Caco-2 (cell line): Measurements from ENCODE around the gene LDLRAD4. TPM values are rescaled to one million over a fixed set of nuclear protein-coding genes. Genes with fewer than 3 reads are reported as not detected.

Experiments
- BruUV-seq: library from RNA; stranded (reverse); fragments of 400-500 nt; replicated peaks from 2 replicates; lab custom pipeline; 2021; lab: Mats Ljungman, UMichigan
- CTCF ChIA-PET: fragments of 300-600 bp; sonication (Branson Sonifier 250); formaldehyde crosslinking; loops from one replicate; lab custom pipeline; 2022; ENCODE audit warnings: antibody characterized with exemption; lab: Charles Lee
- POLR2A ChIA-PET: fragments of 300-600 bp; sonication (Branson Sonifier 250); formaldehyde crosslinking; loops from one replicate; lab custom pipeline; 2022; ENCODE audit warnings: antibody characterized with exemption; lab: Charles Lee
- DNase-seq, 2 experiments: peaks; one replicate each; pipeline versions ENCODE4 v3.0.0 to v3.0.0-alpha.2; 2020 to 2022
- H3K27me3 ChIP-seq: replicated peaks from 2 replicates; pipeline ENCODE4 v1.6.0; 2011; ENCODE audit warnings: low read length; ENCODE audit not compliant: control insufficient read depth, insufficient read depth
- H3K36me3 ChIP-seq: 2 replicates; pipeline ENCODE4 v1.5.1; 2011; ENCODE audit warnings: low read length; ENCODE audit not compliant: control insufficient read depth, insufficient read depth
- H3K4me1 ChIP-seq: fragments of 250-450 bp; sonication (Bioruptor Pico); 2 replicates; pipeline ENCODE4 v1.5.1; 2020; ENCODE audit warnings: mild to moderate bottlenecking
- H3K4me3 ChIP-seq: 2 replicates; pipeline ENCODE4 v1.5.1; 2011; ENCODE audit warnings: low read depth, mild to moderate bottlenecking, control low read depth, low read length
- H3K9me3 ChIP-seq: fragments of 250-450 bp; sonication (Bioruptor Pico); 2 replicates; pipeline ENCODE4 v1.5.1; 2020; ENCODE audit warnings: mild to moderate bottlenecking, moderate library complexity
- H3K27ac Mint-ChIP-seq: one replicate; pipeline ENCODE4 v1.8.0; 2022; ENCODE audit warnings: mixed read lengths; ENCODE audit not compliant: unreplicated experiment
- H3K27me3 Mint-ChIP-seq: one replicate; pipeline ENCODE4 v1.8.0; 2022; ENCODE audit warnings: mixed read lengths; ENCODE audit not compliant: insufficient read depth, unreplicated experiment
- H3K36me3 Mint-ChIP-seq: one replicate; pipeline ENCODE4 v1.8.0; 2022; ENCODE audit warnings: mild to moderate bottlenecking, mixed read lengths; ENCODE audit not compliant: insufficient read depth, unreplicated experiment
- H3K4me1 Mint-ChIP-seq: one replicate; pipeline ENCODE4 v1.8.0; 2022; ENCODE audit warnings: low read depth, mixed read lengths; ENCODE audit not compliant: unreplicated experiment
- H3K4me3 Mint-ChIP-seq: one replicate; pipeline ENCODE4 v1.8.0; 2022; ENCODE audit warnings: mild to moderate bottlenecking, moderate library complexity, mixed read lengths; ENCODE audit not compliant: unreplicated experiment
- H3K9me3 Mint-ChIP-seq: one replicate; pipeline ENCODE4 v1.8.0; 2022; ENCODE audit warnings: mixed read lengths; ENCODE audit not compliant: unreplicated experiment
- CTCF ChIP-seq, 2 experiments: fragments of 200-600 bp in 1 of 2; IDR thresholded peaks; 1 replicate in 1 of 2; 2 replicates in 1 of 2; pipeline versions ENCODE4 v1.5.1 to v1.8.0; 2011 to 2022; ENCODE audit warnings: antibody characterized with exemption in 1 of 2, control low read depth in 1 of 2, inconsistent platforms in 1 of 2, low read depth in 1 of 2, low read length in 1 of 2, mild to moderate bottlenecking in 1 of 2, moderate library complexity in 1 of 2; ENCODE audit not compliant: insufficient read depth in 1 of 2, severe bottlenecking in 1 of 2, unreplicated experiment in 1 of 2
- intact Hi-C: fragments of 100-400 bp; cut with micrococcal nuclease; formaldehyde crosslinking; loops from one replicate; pipeline ENCODE4 v1.10.0; 2022; ENCODE audit not compliant: unreplicated experiment
- total RNA-seq: library from RNA; stranded (reverse); gene quantifications from 2 replicates; pipeline ENCODE4 v1.2.3, GENCODE V29; 2022

LDLRAD4 gene
- total RNA-seq, 1 experiment from 2014 or later, result 1.2 TPM

- intact Hi-C loops, result no loop called here
- no peaks in the 10 kb centered on the region for H3K4me1 ChIP-seq
- H3K36me3 ChIP-seq, result no peaks in the 10 kb centered on the region
- Mint-ChIP-seq H3K9me3 (no peaks in the 10 kb centered on the region), H3K36me3 (no peaks in the 10 kb centered on the region), H3K27me3 (peaks cover 10% of the 10 kb centered on the region), H3K4me1 (no peaks in the 10 kb centered on the region), H3K4me3 (no peak overlapping the region), H3K27ac (no peak overlapping the region)
- no peak overlapping the region for H3K4me3 ChIP-seq
- no peak for DNase-seq
- no peaks in the 10 kb centered on the region for H3K27me3 ChIP-seq
- no peaks in the 10 kb centered on the region for H3K9me3 ChIP-seq
- TF ChIP-seq CTCF (IDR thresholded peaks at IDR 0.05; ENCODE audit: insufficient read depth in 1 of 2, low read depth in 1 of 2, low read length in 1 of 2, severe bottlenecking in 1 of 2, unreplicated experiment in 1 of 2), result no peak
- CTCF ChIA-PET, result no interaction called here
- POLR2A ChIA-PET, result no interaction called here
- no TSS peak for BruUV-seq
Observed at GRCh38 chr18:13324880-13325279, 106.3 kb downstream of the LDLRAD4 start.

GRCh38 chr18:13328213-13328612 lies 109.7 kb downstream of the LDLRAD4 start:
- Histone ChIP-seq H3K36me3 (no peaks in the 10 kb centered on the region), H3K27me3 (no peaks in the 10 kb centered on the region), H3K4me1 (no peaks in the 10 kb centered on the region), H3K9me3 (no peaks in the 10 kb centered on the region), H3K4me3 (no peak overlapping the region)
- Mint-ChIP-seq H3K36me3 (no peaks in the 10 kb centered on the region), H3K4me1 (no peaks in the 10 kb centered on the region), H3K27me3 (peaks cover 19% of the 10 kb centered on the region), H3K4me3 (no peak overlapping the region), H3K27ac (no peak overlapping the region), H3K9me3 (no peaks in the 10 kb centered on the region)
- POLR2A ChIA-PET, result no interaction called here
- no peak for DNase-seq
- intact Hi-C loops, result no loop called here
- CTCF ChIA-PET, result no interaction called here
- no peak for TF ChIP-seq CTCF (IDR thresholded peaks at IDR 0.05; ENCODE audit: insufficient read depth in 1 of 2, low read depth in 1 of 2, low read length in 1 of 2, severe bottlenecking in 1 of 2, unreplicated experiment in 1 of 2)
- no TSS peak for BruUV-seq

GRCh38 chr18:13330996-13331395 lies 112.4 kb downstream of the LDLRAD4 start:
- ChIA-PET CTCF (no interaction called here), POLR2A (no interaction called here)
- H3K27me3 ChIP-seq, result no peaks in the 10 kb centered on the region
- TF ChIP-seq CTCF (IDR thresholded peaks at IDR 0.05; ENCODE audit: insufficient read depth in 1 of 2, low read depth in 1 of 2, low read length in 1 of 2, severe bottlenecking in 1 of 2, unreplicated experiment in 1 of 2), result no peak
- Mint-ChIP-seq H3K4me3 (no peak overlapping the region), H3K27ac (no peak overlapping the region), H3K36me3 (no peaks in the 10 kb centered on the region), H3K27me3 (peaks cover 28% of the 10 kb centered on the region), H3K4me1 (no peaks in the 10 kb centered on the region), H3K9me3 (no peaks in the 10 kb centered on the region)
- BruUV-seq, result no TSS peak
- no peak overlapping the region for H3K4me3 ChIP-seq
- intact Hi-C loops, result no loop called here
- H3K36me3 ChIP-seq, result no peaks in the 10 kb centered on the region
- no peak for DNase-seq
- no peaks in the 10 kb centered on the region for H3K4me1 ChIP-seq
- no peaks in the 10 kb centered on the region for H3K9me3 ChIP-seq
